Sigmoid colon (tissue), 7 donors: Measurements from ENCODE around the gene PPP2R2B. TPM values are rescaled to one million over a fixed set of nuclear protein-coding genes. Genes with fewer than 3 reads are reported as not detected.

Experiments used
- DNase-seq: peaks from one replicate; pipeline ENCODE4 v3.0.0-alpha.2; 2019
- H3K27ac ChIP-seq, 4 donors: fragments of 200-600 bp; sonication (generic); one replicate each; pipeline ENCODE4 v1.5.1; 2016 to 2019; ENCODE audit warnings: mild to moderate bottlenecking in 1 of 4
- H3K27me3 ChIP-seq, 3 donors: fragments of 200-600 bp; sonication (generic); one replicate each; pipeline ENCODE4 v1.5.1; 2019; ENCODE audit warnings: mild to moderate bottlenecking in 1 of 3
- H3K36me3 ChIP-seq, 4 donors: fragments of 200-600 bp; sonication (generic); one replicate each; pipeline ENCODE4 v1.5.1; 2016 to 2019
- H3K4me1 ChIP-seq, 4 donors: fragments of 200-600 bp; sonication (generic); one replicate each; pipeline ENCODE4 v1.5.1; 2017 to 2019
- H3K4me3 ChIP-seq, 4 donors: fragments of 200-600 bp; sonication (generic); one replicate each; pipeline ENCODE4 v1.5.1; 2017 to 2019; ENCODE audit warnings: mild to moderate bottlenecking in 2 of 4, moderate library complexity in 1 of 4
- H3K9me3 ChIP-seq, 4 donors: fragments of 200-600 bp in 3 of 4; sonication (generic) in 3 of 4; one replicate each; pipeline versions ENCODE4 v1.5.1 to v1.6.1; 2013 to 2019
- CTCF ChIP-seq, 4 experiments: fragments of 450-650 bp in 3 of 4; fragments of 200-600 bp in 1 of 4; IDR thresholded peaks; one replicate each; pipeline ENCODE4 v1.5.1; 2016 to 2019; ENCODE audit warnings: antibody characterized with exemption in 4 of 4, mild to moderate bottlenecking in 3 of 4, moderate library complexity in 2 of 4
- EP300 ChIP-seq, 4 donors: sonication (generic); formaldehyde crosslinking; IDR thresholded peaks; one replicate each; pipeline ENCODE4 v1.6.1; 2017; ENCODE audit warnings: antibody characterized with exemption in 4 of 4
- POLR2A ChIP-seq, 2 donors: fragments of 450-650 bp; IDR thresholded peaks; one replicate each; pipeline ENCODE4 v1.6.1; 2016; ENCODE audit warnings: antibody characterized with exemption in 2 of 2, mild to moderate bottlenecking in 2 of 2, moderate library complexity in 2 of 2
- POLR2AphosphoS5 ChIP-seq, 4 donors: sonication (generic); formaldehyde crosslinking; IDR thresholded peaks; one replicate each; pipeline ENCODE4 v1.6.1; 2017; ENCODE audit warnings: antibody characterized with exemption in 4 of 4
- WGBS, 2 donors: extraction: QIAGEN DNeasy Blood & Tissue Kit; methylation state at CpG; one replicate each; pipeline ENCODE4 v1.1.7; 2013; 5-methylcytosine and 5-hydroxymethylcytosine counted together
- intact Hi-C: fragments of 100-400 bp; cut with DNase I; formaldehyde crosslinking; loops from one replicate; pipeline ENCODE4 v1.15.1; 2023
- polyA plus RNA-seq, 3 donors: library from polyadenylated mRNA; stranded (reverse); fragments of 200-250 nt; gene quantifications; one replicate each; pipeline ENCODE4 v1.2.3, GENCODE V29; 2013
- total RNA-seq, 4 donors: library from RNA; depleted of rRNA; stranded (reverse); fragments of >200 nt; gene quantifications; one replicate each; pipeline ENCODE4 v1.1.0, GENCODE V29; 2016
- donor health status: healthy with polysubstance abuse.
- donor health status: Bipolar disorder and iron deficiency.
- donor health status: healthy.

The PPP2R2B gene
- total and polyA plus RNA-seq, 7 donors = 0.60 to 19.6 (median 7.4) TPM; not detected in 1

DNA sequence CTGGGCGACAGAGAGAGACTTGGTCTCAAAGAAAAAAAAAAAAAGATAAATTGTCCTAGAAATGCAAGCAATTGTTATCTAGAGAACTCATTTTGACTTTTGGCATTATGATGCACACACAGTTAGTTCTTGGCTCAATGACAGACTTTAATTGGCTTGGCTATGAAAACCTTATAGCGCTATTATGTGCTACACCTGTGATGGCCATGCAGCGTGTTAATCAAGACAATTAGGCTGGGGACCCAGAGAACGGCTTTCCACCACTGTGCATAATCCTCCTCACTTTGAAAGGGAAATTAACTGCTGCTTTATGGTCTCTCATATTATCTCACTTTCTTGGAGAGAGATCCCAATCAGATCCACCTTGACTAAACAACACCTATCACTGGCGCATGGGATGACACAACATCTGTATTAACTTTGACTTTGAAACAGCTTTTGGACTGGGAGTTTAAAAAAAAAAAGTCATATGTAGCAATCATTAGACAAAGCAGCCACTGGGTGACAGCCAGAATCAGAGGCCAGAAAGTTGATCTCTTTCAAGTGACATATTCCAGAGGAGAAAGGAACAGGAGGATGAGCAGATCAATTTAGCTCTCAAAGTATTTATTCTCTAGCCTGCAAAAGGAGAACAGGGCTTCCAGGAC, 132.5 kb downstream of the PPP2R2B start:
- no peaks in the 10 kb centered on the region for H3K27me3 ChIP-seq
- intact Hi-C loops = no loop called here
- no peak overlapping the region for H3K4me3 ChIP-seq
- peaks cover 0 to 2% (median 0%) of the 10 kb centered on the region in 4 donors for H3K9me3 ChIP-seq
- H3K27ac ChIP-seq = no peak overlapping the region
- no peaks in the 10 kb centered on the region for H3K4me1 ChIP-seq
- 22 to 70% methylated on average over 5 of the region's 5 CpGs for WGBS, 2 donors
- DNase-seq = no peak
- TF ChIP-seq POLR2A (IDR thresholded peaks at IDR 0.05) = no peak
- TF ChIP-seq EP300 (IDR thresholded peaks at IDR 0.05) = no peak
- no peak for TF ChIP-seq POLR2AphosphoS5 (IDR thresholded peaks at IDR 0.05)
- TF ChIP-seq CTCF (IDR thresholded peaks at IDR 0.05) = no peak
- H3K36me3 ChIP-seq = no peaks in the 10 kb centered on the region

GRCh38 chr5:146744068-146744745, 134.3 kb downstream of the PPP2R2B start:
- 87 to 89% methylated on average over 2 of the region's 2 CpGs for WGBS, 2 donors
- Histone ChIP-seq H3K9me3 (peaks cover 0 to 2% (median 0%) of the 10 kb centered on the region in 4 donors), H3K4me1 (no peaks in the 10 kb centered on the region), H3K27me3 (no peaks in the 10 kb centered on the region), H3K36me3 (no peaks in the 10 kb centered on the region), H3K27ac (no peak overlapping the region), H3K4me3 (no peak overlapping the region)
- intact Hi-C loops = no loop called here
- TF ChIP-seq EP300 (IDR thresholded peaks at IDR 0.05) = no peak
- TF ChIP-seq POLR2AphosphoS5 (IDR thresholded peaks at IDR 0.05) = no peak
- TF ChIP-seq CTCF (IDR thresholded peaks at IDR 0.05) = no peak
- TF ChIP-seq POLR2A (IDR thresholded peaks at IDR 0.05) = no peak
- DNase-seq = no peak

GRCh38 chr5:146734936-146735577, 143.5 kb downstream of the PPP2R2B start:
- TF ChIP-seq POLR2A (IDR thresholded peaks at IDR 0.05) (no peak), CTCF (IDR thresholded peaks at IDR 0.05) (no peak), EP300 (IDR thresholded peaks at IDR 0.05) (no peak), POLR2AphosphoS5 (IDR thresholded peaks at IDR 0.05) (no peak)
- Histone ChIP-seq H3K27me3 (no peaks in the 10 kb centered on the region), H3K27ac (no peak overlapping the region), H3K4me3 (no peak overlapping the region), H3K36me3 (no peaks in the 10 kb centered on the region), H3K4me1 (peaks cover 0 to 4% (median 0%) of the 10 kb centered on the region in 4 donors), H3K9me3 (no peaks in the 10 kb centered on the region)
- intact Hi-C loops = no loop called here
- WGBS, 2 donors = 70 to 83% methylated on average over 5 of the region's 5 CpGs
- no peak for DNase-seq

DNA sequence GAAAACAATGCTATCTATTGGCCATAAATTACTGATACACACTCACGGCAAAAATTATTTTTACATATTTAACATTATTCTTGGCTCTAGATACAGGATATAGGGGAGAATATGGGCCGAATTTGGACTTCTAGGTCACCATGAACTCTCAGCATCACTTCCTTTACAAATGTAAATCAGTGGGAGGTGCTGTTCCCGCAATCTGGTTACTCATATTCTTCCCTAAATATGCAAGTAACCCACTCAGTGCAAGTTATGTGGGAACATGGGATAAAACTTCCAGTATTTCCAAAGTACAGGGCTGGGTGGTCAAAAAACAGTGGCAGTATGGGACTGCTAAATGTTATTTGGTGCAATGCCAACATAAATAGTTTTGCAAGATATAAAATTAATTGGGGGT, 145.6 kb downstream of the PPP2R2B start:
- Histone ChIP-seq H3K27me3 (no peaks in the 10 kb centered on the region), H3K27ac (no peak overlapping the region), H3K36me3 (no peaks in the 10 kb centered on the region), H3K9me3 (peaks cover 0 to 4% (median 3%) of the 10 kb centered on the region in 4 donors), H3K4me1 (peaks cover 0 to 4% (median 0%) of the 10 kb centered on the region in 4 donors), H3K4me3 (no peak overlapping the region)
- intact Hi-C loops = no loop called here
- no peak for TF ChIP-seq CTCF (IDR thresholded peaks at IDR 0.05)
- no peak for TF ChIP-seq POLR2AphosphoS5 (IDR thresholded peaks at IDR 0.05)
- TF ChIP-seq POLR2A (IDR thresholded peaks at IDR 0.05) = no peak
- no peak for TF ChIP-seq EP300 (IDR thresholded peaks at IDR 0.05)
- DNase-seq = no peak
- 69 to 85% methylated on average over 3 of the region's 3 CpGs for WGBS, 2 donors
